Smooth muscle cell (in vitro differentiated cells): ENCODE results near the gene MARCHF10. TPM values are rescaled to one million over a fixed set of nuclear protein-coding genes. Genes with fewer than 3 reads are reported as not detected.

ENCODE experiments used
- DNase-seq: peaks from one replicate; lab custom pipeline; 2025; ENCODE audit not compliant: unreplicated experiment; lab: John Stamatoyannopoulos, UW
- H2AFZ ChIP-seq: fragments of 200-600 bp; sonication (generic); 2 replicates; pipeline ENCODE4 v1.6.0; 2016; ENCODE audit warnings: antibody characterized with exemption, low read depth, mild to moderate bottlenecking
- H3F3A ChIP-seq: fragments of 200-600 bp; sonication (generic); 2 replicates; pipeline ENCODE4 v1.6.0; 2017; ENCODE audit warnings: antibody characterized with exemption, low read depth
- H3K27ac ChIP-seq: fragments of 200-600 bp; sonication (generic); 2 replicates; pipeline ENCODE4 v1.5.1; 2016; ENCODE audit warnings: low read depth, mild to moderate bottlenecking
- H3K27me3 ChIP-seq: fragments of 200-600 bp; sonication (generic); 2 replicates; pipeline ENCODE4 v1.6.1; 2016; ENCODE audit warnings: low read depth, mild to moderate bottlenecking
- H3K36me3 ChIP-seq: fragments of 200-600 bp; sonication (generic); 2 replicates; pipeline ENCODE4 v1.5.1; 2016; ENCODE audit warnings: low read depth
- H3K4me1 ChIP-seq: fragments of 200-600 bp; sonication (generic); 2 replicates; pipeline ENCODE4 v1.5.1; 2016; ENCODE audit warnings: low read depth
- H3K4me2 ChIP-seq: fragments of 200-600 bp; sonication (generic); 2 replicates; pipeline ENCODE4 v1.6.0; 2016; ENCODE audit warnings: mild to moderate bottlenecking
- H3K4me3 ChIP-seq: fragments of 200-600 bp; sonication (generic); 2 replicates; pipeline ENCODE4 v1.5.1; 2016; ENCODE audit warnings: mild to moderate bottlenecking
- H3K79me2 ChIP-seq: fragments of 200-600 bp; sonication (generic); 2 replicates; pipeline ENCODE4 v1.6.0; 2016; ENCODE audit warnings: low read depth, mild to moderate bottlenecking
- H3K9ac ChIP-seq: fragments of 200-600 bp; sonication (generic); 2 replicates; pipeline ENCODE4 v1.6.0; 2016; ENCODE audit warnings: low read depth
- H3K9me3 ChIP-seq: fragments of 200-600 bp; sonication (generic); replicated peaks from 2 replicates; pipeline ENCODE4 v1.5.1; 2016; ENCODE audit warnings: low read depth
- H4K20me1 ChIP-seq: fragments of 200-600 bp; sonication (generic); 2 replicates; pipeline ENCODE4 v1.6.0; 2016; ENCODE audit warnings: low read depth
- CTCF ChIP-seq: fragments of 200-600 bp; sonication (generic); IDR thresholded peaks from 2 replicates; pipeline ENCODE4 v1.5.1; 2017; ENCODE audit warnings: borderline replicate concordance, mild to moderate bottlenecking, antibody characterized with exemption; ENCODE audit not compliant: insufficient read depth, poor library complexity, severe bottlenecking
- WGBS: methylation state at CpG from one replicate; pipeline ENCODE4 v1.1.7; 2016; ENCODE audit warnings: low lambda C conversion rate; 5-methylcytosine and 5-hydroxymethylcytosine counted together
- polyA plus RNA-seq: library from polyadenylated mRNA; unstranded; fragments of >200 nt; fragmentation: Nextera tagmentation; extraction: Ambion mirVana; gene quantifications from 2 replicates; pipeline ENCODE4 v1.2.1, GENCODE V29; 2016
- total RNA-seq: library from RNA; depleted of rRNA; stranded (reverse); fragments of >200 nt; gene quantifications from 2 replicates; pipeline ENCODE4 v1.2.3, GENCODE V29; 2014

MARCHF10 gene
- total and polyA plus RNA-seq, 2 experiments from 2014 or later: not detected

GRCh38 chr17:62723842-62724241 lies 84.3 kb downstream of the MARCHF10 start:
- Histone ChIP-seq H3K27ac (no peak overlapping the region), H3K4me3 (no peak overlapping the region), H3K4me2 (no peak overlapping the region), H3K9ac (no peak overlapping the region), H4K20me1 (no peaks in the 10 kb centered on the region), H3K36me3 (no peaks in the 10 kb centered on the region), H3K79me2 (no peaks in the 10 kb centered on the region), H2AFZ (no peak overlapping the region), H3F3A (no peaks in the 10 kb centered on the region), H3K27me3 (no peaks in the 10 kb centered on the region), H3K4me1 (peaks cover 15% of the 10 kb centered on the region), H3K9me3 (no peaks in the 10 kb centered on the region)
- 78% methylated on average over 7 of the region's 7 CpGs for WGBS
- no peak for TF ChIP-seq CTCF
- no peak for DNase-seq

DNA sequence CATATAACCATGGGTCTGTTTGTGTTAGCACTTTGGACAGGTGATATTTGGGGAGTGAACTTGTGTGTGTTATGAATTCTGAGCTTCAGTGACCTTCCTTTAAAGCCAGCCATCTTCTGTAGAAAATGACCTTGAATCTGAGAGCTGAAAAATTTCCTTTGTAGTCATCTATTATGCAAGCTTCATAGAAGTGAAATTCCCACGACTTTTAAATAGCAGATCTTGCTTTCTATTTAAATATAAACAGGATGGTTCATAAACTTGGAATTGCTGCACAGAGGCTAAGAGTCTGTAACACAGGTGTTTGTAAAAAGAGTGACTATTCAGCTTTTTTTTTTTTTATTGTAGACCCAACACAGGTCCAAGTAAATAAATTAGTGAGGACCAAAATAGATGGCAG lies 85.5 kb downstream of the MARCHF10 start:
- Histone ChIP-seq H3F3A (no peaks in the 10 kb centered on the region), H3K9ac (no peak overlapping the region), H3K79me2 (no peaks in the 10 kb centered on the region), H3K4me1 (peaks cover 17% of the 10 kb centered on the region), H3K4me3 (no peak overlapping the region), H3K27me3 (no peaks in the 10 kb centered on the region), H3K4me2 (no peak overlapping the region), H4K20me1 (no peaks in the 10 kb centered on the region), H3K36me3 (no peaks in the 10 kb centered on the region), H2AFZ (no peak overlapping the region), H3K27ac (no peak overlapping the region), H3K9me3 (no peaks in the 10 kb centered on the region)
- DNase-seq: no peak
- WGBS: 47% methylated on average over 1 of the region's 1 CpG
- TF ChIP-seq CTCF: no peak

DNA sequence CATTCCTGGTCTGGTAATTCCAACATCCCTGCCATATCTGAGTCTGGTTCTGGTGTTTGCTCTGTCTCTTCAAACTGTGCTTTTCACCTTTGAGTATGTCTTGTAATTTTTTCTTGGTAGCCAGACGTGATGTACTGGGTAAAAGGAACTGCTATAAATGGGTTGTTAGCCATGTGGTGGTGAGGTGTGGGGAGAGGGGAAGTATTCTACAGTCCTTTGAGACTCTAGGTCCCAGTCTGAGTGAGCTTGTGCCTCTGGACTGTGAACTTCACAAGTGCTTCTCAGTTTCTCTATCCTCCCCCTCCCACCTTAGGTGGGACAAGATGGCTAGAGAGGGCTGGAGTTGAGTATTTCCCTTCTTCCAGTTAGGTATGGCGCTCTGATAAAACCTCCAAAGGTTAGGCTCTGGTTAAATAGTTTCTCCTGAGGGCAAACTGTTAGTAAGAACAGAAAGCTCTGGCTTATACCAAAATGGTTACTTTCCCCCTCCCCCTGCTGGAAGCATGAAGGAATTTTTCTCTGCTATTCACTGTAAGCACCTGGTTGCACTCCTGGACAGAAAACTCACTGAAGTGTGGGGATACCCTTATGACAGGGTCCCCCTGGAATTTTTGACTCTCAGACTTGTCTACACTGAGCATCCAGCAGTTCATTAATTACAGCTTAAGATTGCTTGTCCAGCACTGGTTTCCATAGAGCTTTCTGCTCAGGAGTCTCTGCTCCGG lies 87.8 kb downstream of the MARCHF10 start:
- H3F3A ChIP-seq: no peaks in the 10 kb centered on the region
- TF ChIP-seq CTCF: peak; percentile 21
- no peaks in the 10 kb centered on the region for H3K79me2 ChIP-seq
- no peaks in the 10 kb centered on the region for H3K27me3 ChIP-seq
- H3K27ac ChIP-seq: peak overlapping the region; percentile 86
- H3K36me3 ChIP-seq: no peaks in the 10 kb centered on the region
- no peak overlapping the region for H3K4me2 ChIP-seq
- H2AFZ ChIP-seq: no peak overlapping the region
- WGBS: 82% methylated on average over 3 of the region's 3 CpGs
- H3K9ac ChIP-seq: no peak overlapping the region
- H4K20me1 ChIP-seq: no peaks in the 10 kb centered on the region
- H3K9me3 ChIP-seq: no peaks in the 10 kb centered on the region
- H3K4me3 ChIP-seq: no peak overlapping the region
- no peak for DNase-seq
- H3K4me1 ChIP-seq: peaks cover 17% of the 10 kb centered on the region

DNA sequence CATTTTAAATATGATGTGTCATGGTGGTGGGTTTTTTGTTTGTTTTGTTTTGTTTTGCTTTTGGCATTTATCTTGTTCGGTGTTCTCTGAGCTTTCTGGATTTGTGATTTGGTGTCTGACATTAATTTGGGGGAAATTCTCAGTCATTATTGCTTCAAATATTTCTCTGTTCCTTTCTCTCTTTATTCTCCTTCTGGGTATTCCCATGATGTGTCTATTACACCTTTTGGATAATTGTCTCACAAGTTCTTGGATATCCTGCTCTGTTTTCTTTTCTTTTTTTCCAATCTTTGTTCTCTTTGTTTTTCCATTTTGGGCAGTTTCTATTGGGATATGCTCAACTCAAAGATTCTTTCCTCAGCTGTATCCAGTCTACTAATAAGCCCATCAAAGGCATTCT lies 88.5 kb downstream of the MARCHF10 start:
- Histone ChIP-seq H3K27me3 (no peaks in the 10 kb centered on the region), H3K9me3 (no peaks in the 10 kb centered on the region), H3K36me3 (no peaks in the 10 kb centered on the region), H3K9ac (no peak overlapping the region), H3K79me2 (no peaks in the 10 kb centered on the region), H2AFZ (no peak overlapping the region), H3K4me1 (peaks cover 13% of the 10 kb centered on the region), H3F3A (no peaks in the 10 kb centered on the region), H3K4me3 (no peak overlapping the region), H3K4me2 (no peak overlapping the region), H4K20me1 (no peaks in the 10 kb centered on the region), H3K27ac (peak overlapping the region; percentile 86)
- WGBS: 72% methylated on average over 1 of the region's 1 CpG
- no peak for DNase-seq
- no peak for TF ChIP-seq CTCF
